DMS 273 treated with DMSO at 0.1 percent for 48 hours (cell line): ENCODE results near the gene MAS1L.

Experiments
- DNase-seq: peaks from one replicate; lab custom pipeline; 2025; lab: John Stamatoyannopoulos, UW

Gene MAS1L, protein sequence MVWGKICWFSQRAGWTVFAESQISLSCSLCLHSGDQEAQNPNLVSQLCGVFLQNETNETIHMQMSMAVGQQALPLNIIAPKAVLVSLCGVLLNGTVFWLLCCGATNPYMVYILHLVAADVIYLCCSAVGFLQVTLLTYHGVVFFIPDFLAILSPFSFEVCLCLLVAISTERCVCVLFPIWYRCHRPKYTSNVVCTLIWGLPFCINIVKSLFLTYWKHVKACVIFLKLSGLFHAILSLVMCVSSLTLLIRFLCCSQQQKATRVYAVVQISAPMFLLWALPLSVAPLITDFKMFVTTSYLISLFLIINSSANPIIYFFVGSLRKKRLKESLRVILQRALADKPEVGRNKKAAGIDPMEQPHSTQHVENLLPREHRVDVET

DNA sequence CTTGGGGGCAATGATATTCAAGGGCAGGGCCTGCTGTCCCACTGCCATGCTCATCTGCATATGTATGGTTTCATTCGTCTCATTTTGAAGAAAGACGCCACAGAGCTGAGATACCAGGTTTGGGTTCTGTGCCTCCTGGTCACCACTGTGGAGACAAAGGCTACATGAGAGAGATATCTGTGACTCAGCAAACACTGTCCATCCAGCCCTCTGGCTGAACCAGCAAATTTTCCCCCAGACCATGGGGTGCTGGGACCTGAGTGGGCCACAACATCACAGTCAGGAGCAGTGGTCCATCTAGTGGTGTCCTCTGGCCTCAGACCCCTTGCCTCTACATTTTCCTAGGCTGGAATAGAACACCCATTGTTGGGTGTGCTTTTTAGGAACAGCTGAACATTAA is at the start of gene MAS1L:
TSS of gene MAS1L (minus strand) at position 297 of the 400 bp plus-strand sequence. CDS start at position 243, 54 bp downstream.
- no peak for DNase-seq

DNA sequence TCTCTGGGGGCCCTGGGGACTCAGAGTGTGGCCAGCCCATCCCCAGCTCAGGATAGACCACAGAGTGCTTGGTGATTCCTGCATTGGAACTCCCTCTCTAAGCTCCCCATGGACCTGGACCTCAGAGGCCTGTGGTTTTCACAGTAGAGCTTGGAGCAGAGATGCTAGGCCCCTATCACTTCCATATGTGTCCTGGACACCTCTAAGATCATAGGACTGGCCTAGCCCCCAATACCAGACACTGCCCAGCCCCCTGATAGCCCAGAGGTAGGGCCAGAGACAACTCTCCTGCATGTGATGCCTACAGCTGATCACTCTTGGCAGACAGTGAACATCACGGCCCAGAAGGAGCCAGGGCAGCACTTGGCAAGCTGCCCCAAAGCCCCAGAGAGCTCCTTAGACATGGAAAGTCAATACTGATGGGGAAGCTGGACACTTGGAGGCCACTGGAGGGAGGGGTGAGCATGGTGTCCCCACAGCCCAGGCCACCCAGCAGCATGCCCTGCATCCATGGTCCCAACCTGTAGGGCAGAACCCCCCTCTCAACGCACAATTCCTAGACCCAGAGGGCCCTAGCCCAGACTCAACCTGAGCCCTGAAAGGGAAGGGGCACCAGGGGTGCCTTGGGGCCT is 44.7 kb upstream of the MAS1L start:
- no peak for DNase-seq

GRCh38 chr6:29531668-29532067 is 43.9 kb upstream of the MAS1L start:
- DNase-seq, result no peak

DNA sequence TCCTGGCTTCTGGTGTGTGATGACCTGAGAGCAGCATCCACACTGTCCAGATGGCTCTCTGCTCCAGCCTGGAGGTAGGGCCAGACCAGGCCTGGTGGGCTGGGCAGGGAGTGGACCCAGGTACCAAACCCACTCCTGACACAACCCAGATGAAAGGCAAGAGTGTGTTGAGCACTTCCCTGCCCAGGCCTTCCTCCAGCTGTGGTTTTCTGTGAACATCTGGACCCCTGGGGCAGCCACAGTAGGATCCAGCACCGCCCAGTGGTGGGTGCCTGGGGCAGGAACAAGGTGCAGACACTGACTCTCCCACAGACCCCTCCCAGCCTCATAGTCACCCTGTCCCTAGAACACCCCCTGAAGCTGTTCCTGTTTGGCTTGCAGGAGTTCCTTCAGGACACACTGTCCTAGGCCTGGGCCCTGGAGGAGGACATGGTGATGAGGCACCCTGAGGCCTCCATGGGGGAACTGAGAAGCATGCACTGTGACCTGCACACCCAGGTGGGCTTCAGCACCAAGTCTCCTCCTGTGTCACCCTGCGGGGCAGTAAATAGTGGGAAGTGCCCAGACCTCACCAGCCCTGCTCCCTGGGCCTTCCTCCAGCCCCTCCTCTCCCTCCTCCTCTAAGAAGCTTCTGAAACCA is 43.0 kb upstream of the MAS1L start:
- no peak for DNase-seq

GRCh38 chr6:29529956-29530355 is 42.2 kb upstream of the MAS1L start:
- no peak for DNase-seq

DNA sequence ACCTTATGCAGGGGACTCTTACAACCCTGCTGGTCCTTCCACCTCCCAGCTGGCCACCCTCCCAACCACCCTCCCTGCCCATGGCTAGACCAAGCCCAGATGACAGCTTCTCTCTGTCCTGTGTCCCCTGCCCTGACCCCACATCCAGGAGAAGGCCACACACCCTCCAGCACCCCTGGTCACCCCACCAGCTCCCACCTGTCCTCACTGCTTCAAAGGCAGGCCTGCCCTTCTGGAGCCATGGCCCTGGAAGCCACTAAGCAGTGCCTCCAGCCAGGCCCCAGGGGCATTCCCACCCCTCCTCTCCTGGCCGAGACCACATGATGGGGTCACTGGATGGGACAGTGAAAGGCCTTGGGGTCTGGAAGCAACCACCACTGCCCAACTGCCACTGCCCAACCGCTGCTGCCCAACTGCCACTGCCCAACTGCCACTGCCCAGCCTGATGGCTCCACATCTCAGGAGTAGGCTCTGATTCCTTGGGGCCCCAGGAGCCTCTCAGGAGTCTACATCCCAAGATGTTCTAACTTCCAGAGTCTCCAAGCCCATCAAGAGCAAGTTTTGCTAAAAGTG is 41.3 kb upstream of the MAS1L start:
- DNase-seq, result no peak

DNA sequence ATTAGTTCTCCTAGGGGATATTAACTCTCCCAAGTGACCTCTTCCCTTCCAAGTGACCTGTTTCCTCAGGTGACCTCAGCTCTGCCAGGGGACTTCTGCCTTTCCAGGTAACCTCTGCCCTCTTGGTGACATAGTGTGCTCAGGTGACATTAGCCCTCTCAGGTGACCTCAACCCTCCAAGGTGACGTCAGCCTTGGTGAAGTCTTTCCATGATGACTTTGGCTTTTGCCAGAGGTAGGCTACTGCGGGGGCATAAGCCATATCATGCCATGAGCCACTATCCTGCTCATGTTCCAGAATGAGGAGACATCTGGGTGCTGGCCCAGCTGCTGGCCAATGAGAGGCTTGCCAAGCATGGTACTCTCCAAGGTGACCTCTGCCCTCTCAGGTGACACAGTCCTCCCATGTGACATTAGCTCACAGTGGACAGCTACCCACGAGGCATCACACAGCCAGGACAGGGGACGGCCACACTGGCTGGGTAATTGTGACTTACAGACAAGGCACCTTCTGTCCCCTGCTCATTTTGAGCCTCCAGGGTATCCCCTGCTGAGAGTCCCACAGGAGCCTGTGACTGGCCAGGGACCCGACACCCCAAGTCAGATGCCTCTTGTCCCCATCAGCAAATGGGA is 40.7 kb upstream of the MAS1L start:
- no peak for DNase-seq

- no peak for DNase-seq
Measured at GRCh38 chr6:29527564-29527963, 39.8 kb upstream of the MAS1L start.

DNA sequence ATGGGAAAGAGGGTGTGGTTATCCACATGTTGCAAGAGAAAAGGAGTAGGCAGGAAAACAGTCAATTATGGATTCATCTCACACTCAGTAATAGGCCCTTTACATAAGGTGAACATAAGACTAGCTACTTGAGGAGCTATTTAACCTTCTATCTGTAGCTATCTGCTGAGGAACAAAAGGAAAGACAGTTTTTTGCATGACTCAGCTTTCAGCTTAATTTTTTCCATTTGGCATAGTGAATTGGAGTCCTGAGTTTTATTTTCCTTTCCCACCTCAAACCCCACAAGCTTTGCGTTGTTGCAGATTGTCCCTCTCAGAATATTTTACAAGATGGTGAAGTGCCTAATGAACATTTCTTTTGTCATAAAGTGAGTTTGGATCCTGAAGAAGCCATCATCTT is 39.4 kb upstream of the MAS1L start:
- DNase-seq, result no peak

- DNase-seq, result no peak
Measured at GRCh38 chr6:29525311-29525639, 37.5 kb upstream of the MAS1L start.

DNA sequence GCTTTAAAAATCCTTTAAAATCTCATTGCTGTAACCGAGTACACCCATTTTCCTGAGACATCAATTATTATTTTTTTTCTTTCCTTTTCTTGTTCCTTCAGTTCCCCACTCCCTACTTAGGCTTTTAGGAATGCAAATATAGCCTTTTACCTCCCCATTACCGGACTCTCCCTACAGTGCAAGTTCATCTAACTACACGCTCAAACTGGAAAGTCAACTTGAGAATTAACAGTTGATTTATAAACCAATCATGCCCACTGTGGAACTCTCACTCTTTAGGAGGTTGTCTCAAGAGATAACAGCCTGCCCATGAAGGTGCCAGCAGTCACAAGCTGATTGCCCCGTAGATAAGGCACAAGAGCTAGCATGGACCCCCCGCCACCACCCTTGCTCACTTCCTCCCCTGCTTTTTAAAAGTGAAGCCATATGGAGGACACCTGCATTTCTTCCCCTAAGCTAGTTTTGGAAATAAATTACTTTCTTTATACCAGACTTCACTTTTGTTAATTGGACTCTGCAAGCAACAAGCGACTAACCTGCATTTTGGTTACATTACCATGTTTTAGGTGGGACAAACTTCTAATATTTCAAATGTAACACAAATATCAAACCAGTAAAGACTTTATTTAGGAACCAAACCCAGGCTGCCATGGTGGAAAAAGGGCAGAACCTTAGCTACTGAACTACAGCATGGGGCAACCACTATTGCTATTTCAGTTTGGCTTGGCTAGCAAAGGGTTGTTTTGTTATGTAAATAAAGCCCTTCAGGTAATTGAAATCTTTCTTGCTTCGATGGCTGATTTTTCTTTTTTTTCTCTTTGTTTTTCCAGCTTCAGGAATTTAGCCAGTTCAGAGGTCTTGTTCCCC is 36.9 kb upstream of the MAS1L start:
- no peak for DNase-seq

DNA sequence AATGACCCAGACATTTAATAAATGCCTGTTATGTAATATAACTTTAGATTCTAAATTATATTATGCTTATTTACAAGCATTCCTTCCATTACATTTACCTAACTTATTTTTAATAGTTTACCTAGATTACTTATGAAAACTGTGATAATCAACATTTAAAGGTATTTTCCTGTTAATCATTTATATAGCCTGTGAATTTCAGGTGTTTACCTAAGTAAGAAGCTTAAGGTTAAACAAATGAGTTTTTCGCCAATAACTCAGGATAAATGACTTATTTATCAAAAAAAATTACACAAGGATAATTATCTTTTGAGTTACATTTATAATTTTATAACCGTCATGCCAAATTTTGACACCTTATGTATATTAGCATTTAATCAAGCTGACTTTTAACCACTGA is 36.3 kb upstream of the MAS1L start:
- no peak for DNase-seq

- DNase-seq, result no peak
Measured at GRCh38 chr6:29522227-29522626, 34.5 kb upstream of the MAS1L start.

DNA sequence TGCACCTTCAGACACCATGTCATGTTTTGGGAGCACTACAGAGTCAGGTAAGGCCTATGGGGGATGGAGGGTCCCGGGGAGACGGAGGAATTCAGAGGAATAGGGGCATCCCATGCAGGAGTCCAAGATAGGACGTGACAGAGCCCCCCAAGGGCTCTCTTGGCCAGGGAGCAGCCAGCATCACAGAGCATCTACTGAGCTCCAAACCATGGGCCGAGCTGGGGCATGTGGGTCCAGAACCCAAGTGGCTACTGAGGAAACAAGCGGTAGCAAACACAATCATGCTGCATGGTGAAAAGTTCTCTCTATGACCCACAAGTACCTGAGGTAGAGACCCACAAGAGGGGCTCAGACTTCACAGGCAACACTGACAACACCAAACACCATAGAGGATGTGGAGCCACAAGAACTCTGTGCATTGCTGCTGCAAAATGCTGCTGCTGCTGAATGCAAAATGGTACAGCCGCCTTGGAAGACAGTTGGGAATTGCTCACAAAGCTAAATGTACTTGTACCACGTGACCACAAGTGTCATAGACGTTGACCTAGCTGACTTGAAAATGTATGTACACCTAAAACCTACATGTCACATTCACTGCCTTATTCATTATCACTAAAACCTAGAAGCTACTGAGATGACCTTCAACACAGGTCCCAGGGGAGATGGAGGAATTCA is 33.4 kb upstream of the MAS1L start:
- DNase-seq, result no peak

DNA sequence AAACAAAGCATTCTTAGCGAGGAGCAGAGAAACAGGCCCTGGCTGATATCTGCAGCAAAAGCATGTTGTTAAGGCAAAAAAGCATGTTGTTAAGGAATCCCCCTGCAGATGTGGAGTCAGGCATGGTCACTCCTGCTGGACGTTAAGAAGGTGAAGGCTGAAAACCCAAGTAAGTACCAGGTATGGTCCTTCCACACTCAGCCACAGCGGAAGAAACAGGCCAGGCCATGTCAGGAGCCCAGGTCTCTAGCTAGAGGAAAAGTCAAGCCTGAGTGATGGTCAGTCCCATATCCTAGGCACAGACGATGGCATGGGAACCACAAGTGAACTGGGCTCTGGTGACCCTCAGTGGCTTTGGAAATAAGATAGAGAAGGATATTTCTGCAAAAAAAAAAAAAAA is 32.5 kb upstream of the MAS1L start:
- DNase-seq, result no peak

GRCh38 chr6:29519291-29520010 is 31.7 kb upstream of the MAS1L start:
- DNase-seq, result no peak

- DNase-seq, result no peak
Measured at GRCh38 chr6:29517728-29518440, 30.1 kb upstream of the MAS1L start.

- DNase-seq, result no peak
Measured at GRCh38 chr6:29517245-29517644, 29.5 kb upstream of the MAS1L start.

GRCh38 chr6:29516108-29516507 is 28.4 kb upstream of the MAS1L start:
- peak; percentile 4 for DNase-seq
